HG02943 (cell line): ENCODE data around the gene SFMBT2.

Source experiments
- ATAC-seq: cut with Tn5 transposase; IDR thresholded peaks from one replicate; pipeline ENCODE4 v1.9.1; 2021; ENCODE audit warnings: mild to moderate bottlenecking, low read depth, moderate library complexity; ENCODE audit not compliant: unreplicated experiment

The SFMBT2 gene

GRCh38 chr10:7426349-7426748 is 15.5 kb upstream of the SFMBT2 start:
- ATAC-seq: no peak

- no peak for ATAC-seq
These were observed 14.9 kb upstream of the SFMBT2 start for GRCh38 chr10:7425691-7426090.

DNA sequence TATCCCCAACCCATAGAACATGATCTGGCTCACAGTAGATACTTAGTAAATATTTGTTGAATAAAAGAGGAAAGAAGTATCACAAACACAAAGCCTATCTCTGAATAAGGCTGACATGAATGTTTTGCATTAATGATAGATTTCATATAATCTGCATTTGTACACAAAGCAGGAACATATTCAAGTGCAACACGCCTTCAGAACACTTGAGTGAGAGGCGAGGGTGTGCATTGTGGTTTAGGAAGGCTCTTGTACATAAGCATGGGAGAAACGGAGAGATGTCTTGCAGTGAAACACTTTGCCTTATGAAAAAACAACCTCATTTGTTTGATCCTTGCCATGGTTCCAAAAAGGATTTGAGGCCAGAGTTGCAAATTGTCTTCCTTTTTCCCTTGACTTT is 14.1 kb upstream of the SFMBT2 start:
- no peak for ATAC-seq

DNA sequence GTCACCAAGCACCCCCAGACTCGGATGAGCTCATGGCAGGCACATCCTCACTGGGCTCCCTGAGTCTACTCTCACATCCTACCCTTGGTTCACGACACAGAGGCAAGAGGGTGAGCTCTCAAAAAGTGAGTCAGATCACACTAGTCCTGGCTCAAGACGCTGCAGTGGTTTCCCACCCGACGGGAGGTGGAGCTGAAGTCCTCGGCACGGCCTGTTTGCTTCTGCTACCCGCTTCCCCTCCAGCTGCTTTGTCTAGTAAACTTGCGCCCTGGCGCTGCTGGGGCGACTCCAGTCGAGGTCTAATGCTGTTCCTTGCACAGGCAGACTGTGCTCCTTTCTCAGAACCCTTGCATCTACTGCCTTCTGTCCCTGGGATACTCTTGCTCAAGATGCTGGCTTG is 13.5 kb upstream of the SFMBT2 start:
- no peak for ATAC-seq

DNA sequence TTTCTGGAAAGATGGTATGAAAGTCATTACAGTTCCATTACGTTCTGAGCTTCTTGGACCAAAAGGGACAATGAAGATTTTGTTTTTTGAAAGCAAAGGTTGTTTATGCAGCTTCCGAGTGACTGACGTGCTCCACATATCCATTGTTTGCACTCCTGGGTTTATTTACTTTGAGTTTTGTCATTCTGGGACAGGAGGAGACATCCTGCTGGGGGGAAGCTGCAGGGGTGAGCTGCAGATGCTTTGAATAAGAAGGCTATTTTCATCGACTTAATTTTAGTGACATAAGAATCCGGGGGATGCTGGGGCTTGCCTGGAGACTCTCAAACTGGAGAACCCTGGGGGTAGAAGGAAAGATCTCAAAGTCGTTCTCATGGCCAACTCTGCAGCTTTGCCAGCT is 12.7 kb upstream of the SFMBT2 start:
- no peak for ATAC-seq

GRCh38 chr10:7421526-7421925 is 10.7 kb upstream of the SFMBT2 start:
- no peak for ATAC-seq

DNA sequence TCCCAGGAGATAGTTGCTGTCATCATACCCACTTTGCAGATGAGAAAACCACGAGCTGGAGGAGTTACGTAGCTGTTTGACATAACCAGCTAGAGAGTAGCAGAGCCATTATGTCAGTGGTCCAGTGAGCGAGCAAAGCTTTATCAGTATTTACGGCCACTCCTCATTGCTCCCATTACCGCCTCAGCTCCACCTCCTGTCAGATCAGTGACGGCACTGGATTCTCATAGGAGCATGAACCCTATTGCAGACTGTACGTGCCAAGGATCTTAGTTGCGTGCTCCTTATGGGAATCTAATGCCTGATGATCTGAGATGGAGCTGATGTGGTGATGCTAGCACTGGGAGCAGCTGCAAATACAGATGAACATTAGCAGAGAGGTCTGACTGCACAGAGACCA is 9.2 kb upstream of the SFMBT2 start:
- ATAC-seq: no peak

GRCh38 chr10:7417807-7418206 is 7.0 kb upstream of the SFMBT2 start:
- no peak for ATAC-seq

DNA sequence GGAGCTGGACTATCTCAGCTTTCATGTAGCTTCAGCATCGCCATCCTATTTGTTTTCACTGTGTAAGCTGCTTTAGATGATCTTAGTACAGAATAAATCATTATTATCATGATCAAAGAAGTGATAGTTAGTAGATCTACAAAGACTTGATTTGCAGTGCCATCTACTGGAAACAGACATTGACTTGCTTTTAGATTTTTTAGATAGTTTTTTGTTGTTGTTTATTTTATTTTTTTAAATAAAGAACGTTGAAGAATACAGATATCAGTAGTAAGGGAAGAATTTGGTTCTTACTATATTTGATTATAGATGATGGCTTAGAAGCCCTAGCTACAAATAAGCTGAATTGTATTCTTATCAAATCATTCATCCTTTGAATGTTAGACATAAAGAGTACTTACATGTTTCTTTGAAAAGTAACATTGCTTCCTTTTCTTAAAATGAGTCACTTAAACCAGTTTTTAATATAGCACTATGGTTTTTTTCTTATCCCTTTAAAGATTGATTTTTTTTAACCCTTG is 6.3 kb upstream of the SFMBT2 start:
- no peak for ATAC-seq

GRCh38 chr10:7414766-7415165 is 3.9 kb upstream of the SFMBT2 start:
- no peak for ATAC-seq

- no peak for ATAC-seq
These were observed 2.1 kb upstream of the SFMBT2 start for GRCh38 chr10:7412928-7413282.

DNA sequence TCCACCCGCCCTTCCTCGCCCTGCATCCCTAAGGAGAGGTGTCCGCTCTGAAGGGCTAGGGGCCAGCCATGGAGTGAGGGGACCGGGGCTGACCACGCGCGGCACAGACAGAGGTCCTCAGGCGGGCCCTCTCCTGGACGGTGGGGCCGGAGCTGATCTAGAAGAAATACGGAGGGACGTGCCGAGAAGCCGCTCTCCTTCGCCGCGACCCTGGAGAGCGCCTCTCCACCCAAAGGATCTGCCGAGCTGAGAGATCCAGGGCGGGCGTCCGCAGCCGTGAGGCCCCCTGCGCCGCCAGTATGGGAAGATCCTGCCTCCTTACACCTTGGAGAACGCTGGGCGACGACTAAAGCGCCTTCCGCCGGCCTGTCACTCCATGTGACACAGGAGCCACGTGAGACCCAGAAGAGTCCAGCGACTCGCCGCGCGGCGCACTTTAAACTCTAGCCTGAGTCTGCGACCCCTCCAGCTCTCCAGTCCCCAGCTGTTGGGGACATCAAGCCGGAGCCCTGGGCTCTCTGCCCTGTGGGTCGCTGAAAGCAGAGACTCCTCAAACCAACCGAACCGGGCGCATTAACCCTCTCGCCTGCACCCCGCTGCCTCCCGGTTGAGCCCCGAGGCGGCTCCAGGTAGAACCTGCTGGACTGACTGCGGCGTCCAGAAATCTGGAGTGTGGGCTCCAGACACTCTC is 1.5 kb upstream of the SFMBT2 start:
- ATAC-seq: no peak

- no peak for ATAC-seq
These were observed 866 bp upstream of the SFMBT2 start for GRCh38 chr10:7411671-7412128.

DNA sequence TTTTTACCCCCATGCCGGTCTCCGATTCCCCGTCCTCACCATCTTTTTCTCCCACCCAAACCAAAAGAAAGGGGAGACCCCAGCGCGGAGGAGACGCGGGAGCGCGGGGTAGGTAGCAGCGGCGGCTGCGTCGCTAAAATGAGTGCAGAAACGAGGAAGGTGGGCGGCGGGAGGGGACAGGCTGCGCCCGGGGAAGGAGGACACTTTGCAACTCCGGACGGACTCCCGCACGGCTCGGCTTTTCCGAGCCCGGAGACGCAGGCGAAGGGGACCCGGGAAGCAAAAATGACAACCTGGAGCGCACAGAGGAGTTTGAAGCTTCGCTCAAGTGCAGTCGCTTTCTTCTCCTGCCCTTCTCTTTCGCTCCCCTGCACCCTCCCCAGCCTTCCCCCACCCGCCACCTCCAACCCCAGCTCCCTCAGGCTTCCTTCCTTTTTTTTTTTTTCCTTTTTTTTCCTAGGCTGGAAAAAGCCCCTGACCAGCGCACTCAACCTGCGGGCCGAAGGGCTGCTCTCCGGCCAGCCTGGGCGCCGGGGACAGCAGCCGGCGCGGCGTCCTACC is 453 bp downstream of the SFMBT2 start:
- no peak for ATAC-seq

DNA sequence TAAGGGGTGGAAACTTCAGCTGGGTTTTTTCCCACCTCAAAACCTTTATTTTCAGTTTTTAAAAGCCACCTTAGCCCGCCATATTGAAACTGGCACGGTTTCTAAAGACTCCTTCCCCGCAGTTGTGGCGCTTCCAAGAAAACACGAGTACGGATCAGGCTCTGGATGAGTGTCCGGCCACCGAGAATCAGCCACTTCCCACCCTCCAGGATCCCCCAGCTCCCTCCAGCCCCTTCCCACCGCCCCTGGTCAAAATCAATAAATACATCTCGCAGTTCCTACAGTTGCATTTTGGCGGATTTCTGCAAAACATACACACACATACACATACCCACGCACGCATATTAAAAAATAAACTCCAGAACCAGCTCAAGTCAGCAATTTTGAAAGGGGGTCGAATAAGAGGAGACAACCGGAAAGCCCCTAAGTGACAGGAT is 1.1 kb downstream of the SFMBT2 start:
- no peak for ATAC-seq

- ATAC-seq: no peak
These were observed 1.6 kb downstream of the SFMBT2 start for GRCh38 chr10:7409045-7409731.

DNA sequence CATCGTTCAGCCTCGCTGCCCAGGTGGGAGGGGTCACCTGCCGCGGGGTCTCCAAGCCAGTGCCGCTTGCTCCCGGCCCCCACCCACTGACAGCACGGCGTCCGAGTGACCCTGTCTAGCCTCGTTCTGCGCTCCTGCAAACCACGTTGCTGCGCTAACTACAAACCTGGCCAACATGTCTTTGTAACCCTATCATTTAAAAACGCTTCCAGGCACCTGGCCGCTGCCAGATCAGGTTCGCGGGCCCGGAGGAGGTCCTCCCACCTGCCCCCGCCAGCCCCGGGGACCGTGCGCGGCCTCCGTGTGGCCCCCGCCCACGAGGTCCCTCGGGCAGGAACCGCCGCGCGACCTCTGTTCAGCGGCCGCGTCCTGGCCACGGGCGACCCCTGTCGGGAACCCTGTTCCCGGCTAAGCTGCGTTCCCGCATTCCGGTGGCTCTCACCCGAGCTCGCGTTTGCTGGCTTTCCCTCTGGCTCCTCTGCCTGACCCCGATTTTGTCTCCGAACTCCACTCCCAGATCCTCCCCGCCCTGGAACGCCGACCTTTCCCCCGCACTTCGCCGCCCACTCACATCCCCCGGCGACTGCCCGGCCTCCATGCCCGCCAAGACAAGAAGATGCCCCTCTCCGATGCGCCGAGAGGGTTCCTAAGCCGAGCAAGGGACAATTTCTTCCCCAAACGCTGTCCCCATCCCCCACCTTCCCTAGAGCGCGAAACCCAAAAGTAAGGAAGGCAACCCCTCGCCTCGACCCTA is 2.4 kb downstream of the SFMBT2 start:
- no peak for ATAC-seq

DNA sequence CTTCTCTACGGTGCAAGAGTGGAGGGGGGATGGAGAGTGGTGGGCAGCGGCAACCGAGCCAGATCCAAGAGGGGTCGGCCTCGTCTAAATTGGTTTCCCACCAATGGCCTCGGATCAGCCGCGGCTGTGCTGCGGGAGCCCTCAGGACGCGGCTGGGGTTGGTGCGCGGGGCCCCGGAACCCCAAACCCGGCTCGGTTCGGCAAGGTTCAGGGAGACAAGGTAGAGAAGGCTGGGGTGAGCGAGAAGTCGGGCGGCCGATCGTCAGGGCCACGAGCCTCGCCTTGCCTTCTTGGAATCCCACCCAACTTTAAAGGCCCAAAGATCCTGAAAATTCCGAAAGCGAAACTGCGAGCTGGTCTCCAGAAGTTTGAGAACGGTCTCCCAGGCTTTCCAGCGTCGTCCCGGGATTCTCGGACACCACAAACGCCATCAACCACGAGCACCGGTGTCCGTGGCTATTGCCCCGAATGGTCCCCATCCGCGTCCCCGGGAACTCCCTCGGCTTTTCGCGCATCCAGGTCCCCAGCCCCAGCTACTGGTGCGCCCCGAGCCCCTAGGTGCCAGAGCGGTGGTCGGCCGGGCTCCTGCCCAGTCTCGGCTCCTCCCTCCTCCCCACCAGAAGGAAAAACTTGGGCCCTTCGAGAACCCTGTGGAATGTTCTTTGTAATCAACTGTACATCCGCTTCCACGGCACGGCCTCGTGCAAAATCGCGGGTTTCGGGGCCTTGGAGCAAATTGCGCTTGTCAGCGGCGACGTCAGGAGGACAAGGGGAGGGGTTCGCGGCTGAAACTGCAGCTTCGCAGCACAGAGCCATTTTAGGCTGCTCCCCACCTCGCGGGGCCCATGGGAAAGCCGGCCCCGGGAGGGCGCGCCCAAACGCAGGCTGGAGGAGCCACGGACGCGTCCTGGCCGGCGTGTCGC is 3.2 kb downstream of the SFMBT2 start:
- no peak for ATAC-seq

DNA sequence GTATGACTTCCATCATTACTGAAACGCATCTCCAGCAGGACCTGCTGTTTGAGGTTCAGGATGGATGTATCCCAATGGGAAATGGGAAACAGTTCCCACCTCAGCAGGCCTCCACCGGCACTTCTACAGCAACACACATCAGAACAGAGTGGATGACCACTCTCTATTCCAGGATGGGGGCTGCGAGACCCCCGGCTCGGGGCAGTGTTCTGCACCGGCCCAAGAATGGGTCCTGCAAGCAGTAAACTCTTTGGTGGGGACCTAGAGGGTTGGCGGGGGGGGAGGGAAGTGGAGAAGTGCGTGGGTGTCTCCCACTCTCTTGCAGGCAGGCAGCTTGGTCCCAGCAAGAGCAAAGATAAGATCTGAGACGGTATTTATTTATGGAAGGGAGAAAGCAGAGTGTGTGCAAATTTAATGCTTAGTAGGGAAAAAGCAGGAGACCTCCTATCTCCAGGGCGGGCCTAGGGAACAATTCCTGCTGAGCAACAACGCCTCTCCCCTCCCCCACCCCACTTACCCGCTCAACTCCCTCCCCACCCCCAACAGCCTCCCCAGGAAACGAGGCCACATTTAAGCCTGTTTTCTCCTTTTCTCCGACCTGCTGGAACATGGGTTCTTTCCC is 4.0 kb downstream of the SFMBT2 start:
- ATAC-seq: no peak

DNA sequence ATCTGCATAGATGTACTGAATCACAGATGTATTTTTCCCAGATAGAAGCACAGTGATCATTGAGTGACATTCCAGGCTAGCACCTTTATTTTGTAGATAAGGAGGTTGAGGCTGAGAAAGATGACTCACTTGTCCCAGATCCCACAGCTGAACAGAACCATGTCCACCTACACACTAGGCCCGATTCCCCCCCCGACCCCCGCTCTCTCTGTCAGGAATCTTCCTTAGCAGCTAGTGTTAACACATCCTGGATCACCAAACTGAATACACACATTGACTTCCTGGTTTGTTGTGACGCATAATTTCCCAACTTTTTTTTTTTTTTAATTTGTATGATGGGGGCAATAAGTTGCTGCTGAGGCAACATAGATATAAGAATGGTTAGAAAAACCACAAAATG is 5.2 kb downstream of the SFMBT2 start:
- no peak for ATAC-seq
